Fibroblast of lung (primary cell): ENCODE results near the gene ZDHHC16.

Experiments used
- EZH2 ChIP-seq: IDR thresholded peaks from 2 replicates; pipeline ENCODE4 v1.5.1; 2012; ENCODE audit warnings: low read length, control low read depth, mild to moderate bottlenecking; ENCODE audit errors: missing control alignments
- TF ChIP-seq, protein P1 (sequence below), 2 donors: IDR thresholded peaks in 1 of 2; conservative IDR thresholded peaks in 1 of 2; 1 replicate in 1 of 2; 2 replicates in 1 of 2; pipeline ENCODE4 v1.5.1; 2011 to 2012; ENCODE audit warnings: low read length in 2 of 2, control low read depth in 1 of 2, inconsistent platforms in 1 of 2, low read depth in 1 of 2, mild to moderate bottlenecking in 1 of 2

DNA sequence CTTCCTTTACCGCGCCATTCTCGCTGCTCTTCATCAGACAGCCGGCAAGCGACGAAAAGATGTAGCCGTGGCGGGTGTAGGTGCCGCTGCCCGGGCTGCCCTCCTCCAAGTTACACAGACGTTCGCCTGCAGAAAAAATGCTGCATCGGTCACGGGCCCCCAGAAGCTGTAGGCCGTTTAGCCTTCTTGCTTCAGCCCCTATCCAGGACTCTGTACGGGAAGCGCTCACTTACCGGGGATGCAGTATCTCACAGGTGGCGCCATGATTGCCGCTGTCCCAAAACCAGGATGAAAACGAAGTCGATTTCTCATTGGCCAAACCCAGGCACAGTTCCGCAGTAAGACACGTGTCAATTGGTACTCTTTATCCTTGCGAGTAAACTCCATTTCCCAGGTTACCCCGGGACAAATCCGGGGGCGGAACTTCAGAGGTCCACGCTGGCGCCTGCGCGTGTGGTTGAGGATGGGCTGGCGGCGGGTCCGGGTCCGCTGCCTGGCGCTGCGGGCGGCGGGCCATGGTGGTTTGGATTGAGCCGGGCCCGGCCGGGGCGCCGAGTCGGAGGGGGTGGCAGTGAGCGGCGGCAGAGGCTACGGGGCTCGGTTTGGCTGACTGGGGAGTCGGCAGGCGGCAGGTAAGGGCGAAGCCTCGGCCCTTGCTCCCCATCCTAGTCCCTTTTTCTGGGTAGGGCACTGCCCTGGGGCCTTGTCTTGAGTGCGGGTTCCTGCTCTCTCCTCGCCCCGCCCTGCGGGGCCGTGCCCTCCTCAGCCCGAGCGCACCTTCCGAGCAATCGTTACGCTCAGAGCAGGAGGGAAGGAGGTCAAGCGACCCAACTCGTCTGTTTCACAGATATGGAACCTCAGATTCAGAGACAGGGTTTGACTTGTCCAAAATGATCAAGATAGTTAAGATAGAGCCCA lies at the start of gene ZDHHC16, which contains the start of gene EXOSC1:
- TF ChIP-seq, protein P1, sequence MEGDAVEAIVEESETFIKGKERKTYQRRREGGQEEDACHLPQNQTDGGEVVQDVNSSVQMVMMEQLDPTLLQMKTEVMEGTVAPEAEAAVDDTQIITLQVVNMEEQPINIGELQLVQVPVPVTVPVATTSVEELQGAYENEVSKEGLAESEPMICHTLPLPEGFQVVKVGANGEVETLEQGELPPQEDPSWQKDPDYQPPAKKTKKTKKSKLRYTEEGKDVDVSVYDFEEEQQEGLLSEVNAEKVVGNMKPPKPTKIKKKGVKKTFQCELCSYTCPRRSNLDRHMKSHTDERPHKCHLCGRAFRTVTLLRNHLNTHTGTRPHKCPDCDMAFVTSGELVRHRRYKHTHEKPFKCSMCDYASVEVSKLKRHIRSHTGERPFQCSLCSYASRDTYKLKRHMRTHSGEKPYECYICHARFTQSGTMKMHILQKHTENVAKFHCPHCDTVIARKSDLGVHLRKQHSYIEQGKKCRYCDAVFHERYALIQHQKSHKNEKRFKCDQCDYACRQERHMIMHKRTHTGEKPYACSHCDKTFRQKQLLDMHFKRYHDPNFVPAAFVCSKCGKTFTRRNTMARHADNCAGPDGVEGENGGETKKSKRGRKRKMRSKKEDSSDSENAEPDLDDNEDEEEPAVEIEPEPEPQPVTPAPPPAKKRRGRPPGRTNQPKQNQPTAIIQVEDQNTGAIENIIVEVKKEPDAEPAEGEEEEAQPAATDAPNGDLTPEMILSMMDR (conservative IDR thresholded peaks at IDR 0.05 in 1 of 2, IDR thresholded peaks at IDR 0.05 in 1 of 2; ENCODE audit: low read depth in 1 of 2, low read length in 2 of 2) = no peak
- TF ChIP-seq EZH2 = no peak
